ENCODE measurements around the gene TSPAN12.

TSPAN12 gene

GRCh38 chr7:120802751-120803150, 55.2 kb downstream of the TSPAN12 start:
- H3K79me2 ChIP-seq (ENCODE audit: insufficient read depth, low read length): no peaks in the 10 kb centered on the region
- no peak overlapping the region for H2AFZ ChIP-seq (ENCODE audit: low read length)
- H3K4me2 ChIP-seq (ENCODE audit: low read depth, low read length, poor library complexity, severe bottlenecking): no peak overlapping the region
- TF ChIP-seq CTCF (conservative IDR thresholded peaks at IDR 0.05; ENCODE audit: low read length) (no peak), EZH2phosphoT487 (IDR thresholded peaks at IDR 0.05; ENCODE audit: borderline replicate concordance) (no peak)
- no peaks in the 10 kb centered on the region for H3K9me3 ChIP-seq (ENCODE audit: insufficient read depth, low read depth, low read length)
- no peaks in the 10 kb centered on the region for H3K9me2 ChIP-seq (replicated peaks; ENCODE audit: low read depth, low read length)
- H3K4me1 ChIP-seq (ENCODE audit: insufficient read depth, low read length, poor library complexity, severe bottlenecking): no peaks in the 10 kb centered on the region
- H3K27me3 ChIP-seq (ENCODE audit: insufficient read depth, low read length, poor library complexity, severe bottlenecking): no peaks in the 10 kb centered on the region
- H3K36me3 ChIP-seq (ENCODE audit: insufficient read depth, low read length): no peaks in the 10 kb centered on the region
- H4K20me1 ChIP-seq (ENCODE audit: insufficient read depth, low read length, poor library complexity, severe bottlenecking): no peaks in the 10 kb centered on the region
- no peak overlapping the region for H3K4me3 ChIP-seq (ENCODE audit: low read length, poor library complexity, severe bottlenecking)
- H3F3A ChIP-seq (ENCODE audit: low read depth): no peaks in the 10 kb centered on the region
- H3K9ac ChIP-seq (ENCODE audit: low read depth, low read length, poor library complexity, severe bottlenecking): no peak overlapping the region

GRCh38 chr7:120799813-120800475, 58.0 kb downstream of the TSPAN12 start:
- no peak overlapping the region for H2AFZ ChIP-seq (ENCODE audit: low read length)
- no peak for TF ChIP-seq EZH2phosphoT487 (IDR thresholded peaks at IDR 0.05; ENCODE audit: borderline replicate concordance)
- TF ChIP-seq CTCF (conservative IDR thresholded peaks at IDR 0.05; ENCODE audit: low read length): no peak
- H3K36me3 ChIP-seq (ENCODE audit: insufficient read depth, low read length): no peaks in the 10 kb centered on the region

GRCh38 chr7:120799147-120799546, 58.8 kb downstream of the TSPAN12 start:
- no peaks in the 10 kb centered on the region for H3K79me2 ChIP-seq (ENCODE audit: insufficient read depth, low read length)
- H3K9me2 ChIP-seq (replicated peaks; ENCODE audit: low read depth, low read length): no peaks in the 10 kb centered on the region
- TF ChIP-seq EZH2phosphoT487 (IDR thresholded peaks at IDR 0.05; ENCODE audit: borderline replicate concordance) (no peak), CTCF (conservative IDR thresholded peaks at IDR 0.05; ENCODE audit: low read length) (no peak)
- no peaks in the 10 kb centered on the region for H3K9me3 ChIP-seq (ENCODE audit: insufficient read depth, low read depth, low read length)
- no peaks in the 10 kb centered on the region for H3K27me3 ChIP-seq (ENCODE audit: insufficient read depth, low read length, poor library complexity, severe bottlenecking)
- no peaks in the 10 kb centered on the region for H3K4me1 ChIP-seq (ENCODE audit: insufficient read depth, low read length, poor library complexity, severe bottlenecking)
- H3K36me3 ChIP-seq (ENCODE audit: insufficient read depth, low read length): no peaks in the 10 kb centered on the region
- no peaks in the 10 kb centered on the region for H4K20me1 ChIP-seq (ENCODE audit: insufficient read depth, low read length, poor library complexity, severe bottlenecking)
- no peak overlapping the region for H3K4me2 ChIP-seq (ENCODE audit: low read depth, low read length, poor library complexity, severe bottlenecking)
- H3K4me3 ChIP-seq (ENCODE audit: low read length, poor library complexity, severe bottlenecking): no peak overlapping the region
- H3K9ac ChIP-seq (ENCODE audit: low read depth, low read length, poor library complexity, severe bottlenecking): no peak overlapping the region
- H2AFZ ChIP-seq (ENCODE audit: low read length): no peak overlapping the region
- H3F3A ChIP-seq (ENCODE audit: low read depth): no peaks in the 10 kb centered on the region

More at GRCh38 chr7:120799813-120800475, 58.0 kb downstream of the TSPAN12 start:
- H3K9me3 ChIP-seq (ENCODE audit: insufficient read depth, low read depth, low read length): no peaks in the 10 kb centered on the region
- H3K4me3 ChIP-seq (ENCODE audit: low read length, poor library complexity, severe bottlenecking): no peak overlapping the region
- no peaks in the 10 kb centered on the region for H3K79me2 ChIP-seq (ENCODE audit: insufficient read depth, low read length)
- no peaks in the 10 kb centered on the region for H3K4me1 ChIP-seq (ENCODE audit: insufficient read depth, low read length, poor library complexity, severe bottlenecking)
- H3F3A ChIP-seq (ENCODE audit: low read depth): no peaks in the 10 kb centered on the region
- H3K4me2 ChIP-seq (ENCODE audit: low read depth, low read length, poor library complexity, severe bottlenecking): no peak overlapping the region
- no peaks in the 10 kb centered on the region for H3K27me3 ChIP-seq (ENCODE audit: insufficient read depth, low read length, poor library complexity, severe bottlenecking)
- no peaks in the 10 kb centered on the region for H4K20me1 ChIP-seq (ENCODE audit: insufficient read depth, low read length, poor library complexity, severe bottlenecking)
- no peaks in the 10 kb centered on the region for H3K9me2 ChIP-seq (replicated peaks; ENCODE audit: low read depth, low read length)
- H3K9ac ChIP-seq (ENCODE audit: low read depth, low read length, poor library complexity, severe bottlenecking): no peak overlapping the region

Measured in Loucy (cell line).